Measurements from ENCODE around the gene SLC13A5.
"Not testable (repeated sequence)": the region's sequence is repeated elsewhere in the genome, so short reads cannot be mapped to it uniquely, and the experiment has no call there.

Gene SLC13A5

GRCh38 chr17:6658411-6658810 lies 54.8 kb downstream of the SLC13A5 start:
- DNase-seq: not testable (repeated sequence)

GRCh38 chr17:6657633-6658287 lies 55.4 kb downstream of the SLC13A5 start:
- DNase-seq: no peak

GRCh38 chr17:6656797-6657632 lies 56.2 kb downstream of the SLC13A5 start:
- peak in 1 of 2 experiments; percentile 13 for DNase-seq

- not testable (repeated sequence) for DNase-seq
These were observed 57.3 kb downstream of the SLC13A5 start for GRCh38 chr17:6655732-6656361.

GRCh38 chr17:6654841-6655731 lies 58.1 kb downstream of the SLC13A5 start:
- DNase-seq: no peak

- DNase-seq: peak; percentile 41 to 64
These were observed 61.2 kb downstream of the SLC13A5 start for GRCh38 chr17:6651919-6652452.

GRCh38 chr17:6651354-6651918 lies 61.7 kb downstream of the SLC13A5 start, which contains the start of the genes C17orf100 and MED31:
C17orf100 (plus strand) TSS chr17:6651762; CDS start chr17:6651914, 152 bp downstream.
MED31 (minus strand) TSS chr17:6651605; CDS start chr17:6651528, 77 bp downstream.
- DNase-seq: peak; percentile 96

- peak in 1 of 2 experiments; percentile 18 for DNase-seq
These were observed 65.0 kb downstream of the SLC13A5 start for GRCh38 chr17:6648181-6648580.

- DNase-seq: no peak
These were observed 69.6 kb downstream of the SLC13A5 start for GRCh38 chr17:6643451-6644125.

- DNase-seq: no peak
These were observed 70.6 kb downstream of the SLC13A5 start for GRCh38 chr17:6642592-6642991.

GRCh38 chr17:6641247-6641863 lies 71.8 kb downstream of the SLC13A5 start:
- DNase-seq: peak in 1 of 2 experiments; percentile 70

GRCh38 chr17:6640536-6641246 lies 72.5 kb downstream of the SLC13A5 start, which contains the start of the genes KIAA0753 and TXNDC17:
KIAA0753 (minus strand) TSS chr17:6640711; CDS start chr17:6635103, 5,608 bp downstream.
TXNDC17 (plus strand) TSS chr17:6641060; CDS start chr17:6641083, 23 bp downstream.
- DNase-seq: peak; percentile 94 to 95

- peak in 1 of 2 experiments; percentile 30 for DNase-seq
These were observed 73.3 kb downstream of the SLC13A5 start for GRCh38 chr17:6639586-6640535.

- no peak for DNase-seq
These were observed 74.1 kb downstream of the SLC13A5 start for GRCh38 chr17:6639014-6639585.

GRCh38 chr17:6638046-6638908 lies 74.9 kb downstream of the SLC13A5 start:
- no peak for DNase-seq

- no peak for DNase-seq
These were observed 75.7 kb downstream of the SLC13A5 start for GRCh38 chr17:6637458-6637840.
